H1 (cell line): ENCODE data around the gene KCTD17. TPM values are rescaled to one million over a fixed set of nuclear protein-coding genes. Genes with fewer than 3 reads are reported as not detected.

Experiments used
- CTCF ChIA-PET: fragments of 300-600 bp; sonication (Branson Sonifier 250); formaldehyde crosslinking; loops from one replicate; lab custom pipeline; 2021; ENCODE audit not compliant: partially characterized antibody; lab: Charles Lee
- POLR2A ChIA-PET: fragments of 300-600 bp; sonication (Branson Sonifier 250); formaldehyde crosslinking; loops from one replicate; lab custom pipeline; 2021; ENCODE audit warnings: inconsistent platforms; ENCODE audit not compliant: partially characterized antibody; lab: Charles Lee
- DNase-seq, 2 experiments: peaks; one replicate each; pipeline versions ENCODE4 v3.0.0 to v3.0.0-alpha.2; 2010 to 2022; ENCODE audit warnings: low spot score in 2 of 2, low read depth in 1 of 2, mixed read lengths in 1 of 2
- FAIRE-seq: peaks from 2 replicates; lab custom pipeline; 2011; peaks lifted over from hg19 to GRCh38; lab: Jason Lieb, UNC
- H2AFZ ChIP-seq: 2 replicates; pipeline ENCODE4 v1.8.1; 2012; ENCODE audit warnings: low read length, inconsistent platforms
- H2AK5ac ChIP-seq: 2 replicates; pipeline ENCODE4 v1.6.1; 2013; ENCODE audit warnings: low read depth, low read length
- H2BK120ac ChIP-seq: replicated peaks from 2 replicates; pipeline ENCODE3; 2013; ENCODE audit warnings: low read depth, low read length, inconsistent platforms
- H2BK12ac ChIP-seq: 2 replicates; pipeline ENCODE4 v1.6.1; 2013; ENCODE audit warnings: low read depth, low read length
- H2BK15ac ChIP-seq: 2 replicates; pipeline ENCODE4 v1.6.1; 2013; ENCODE audit warnings: low read length
- H2BK20ac ChIP-seq: 2 replicates; pipeline ENCODE4 v1.6.1; 2013; ENCODE audit warnings: low read length
- H2BK5ac ChIP-seq: 2 replicates; pipeline ENCODE4 v1.6.1; 2013; ENCODE audit warnings: low read depth, low read length
- H3K14ac ChIP-seq: 2 replicates; pipeline ENCODE4 v1.6.1; 2013; ENCODE audit warnings: inconsistent platforms; ENCODE audit not compliant: insufficient read length
- H3K18ac ChIP-seq: 2 replicates; pipeline ENCODE4 v1.6.1; 2013; ENCODE audit warnings: low read length; ENCODE audit errors: extremely low read depth
- H3K23ac ChIP-seq: 2 replicates; pipeline ENCODE4 v1.6.1; 2013; ENCODE audit warnings: inconsistent platforms; ENCODE audit not compliant: insufficient read length
- H3K23me2 ChIP-seq: 2 replicates; pipeline ENCODE4 v1.6.1; 2013; ENCODE audit warnings: low read depth, low read length
- H3K27ac ChIP-seq: 2 replicates; pipeline ENCODE4 v1.6.1; 2011; ENCODE audit warnings: low read depth, low read length, inconsistent platforms
- H3K27me3 ChIP-seq, 4 experiments: replicated peaks in 1 of 4; 1 replicate in 1 of 4; 2 replicates in 3 of 4; pipeline versions ENCODE4 v1.6.1 to v1.8.1; 2011 to 2013; ENCODE audit warnings: low read length in 3 of 4, mild to moderate bottlenecking in 3 of 4, inconsistent platforms in 2 of 4, mixed read lengths in 2 of 4, moderate library complexity in 1 of 4; ENCODE audit not compliant: control insufficient read depth in 3 of 4, insufficient read depth in 3 of 4; ENCODE audit errors: extremely low read depth in 1 of 4
- H3K36me3 ChIP-seq, 4 experiments: 2 replicates each; pipeline versions ENCODE4 v1.6.1 to v1.8.1; 2011 to 2013; ENCODE audit warnings: mild to moderate bottlenecking in 4 of 4, low read length in 3 of 4, moderate library complexity in 2 of 4, control low read depth in 1 of 4, inconsistent platforms in 1 of 4; ENCODE audit not compliant: insufficient read depth in 4 of 4, control insufficient read depth in 2 of 4
- H3K4ac ChIP-seq: replicated peaks from 2 replicates; pipeline ENCODE3; 2013; ENCODE audit warnings: low read length, low read depth, mixed read lengths, inconsistent platforms; ENCODE audit not compliant: insufficient read length
- H3K4me1 ChIP-seq, 4 experiments: replicated peaks in 1 of 4; 1 replicate in 1 of 4; 2 replicates in 3 of 4; pipeline versions ENCODE4 v1.6.1 to v1.8.1; 2011 to 2013; ENCODE audit warnings: low read length in 3 of 4, inconsistent platforms in 2 of 4, mixed read lengths in 1 of 4; ENCODE audit not compliant: insufficient read depth in 4 of 4, control insufficient read depth in 3 of 4
- H3K4me2 ChIP-seq, 2 experiments: 2 replicates each; pipeline versions ENCODE4 v1.6.1 to v1.8.1; 2011 to 2013; ENCODE audit warnings: low read depth in 2 of 2, low read length in 2 of 2, control low read depth in 1 of 2, inconsistent platforms in 1 of 2, mild to moderate bottlenecking in 1 of 2; ENCODE audit not compliant: insufficient read depth in 1 of 2
- H3K4me3 ChIP-seq, 4 experiments: fragments of 200-600, 300-600 bp in 1 of 4; sonication (generic), shearing (Covaris generic), sonication (Bioruptor Twin) in 1 of 4; 2 replicates each; pipeline versions ENCODE4 v1.5.1 to v1.8.1; 2011 to 2016; ENCODE audit warnings: low read length in 4 of 4, low read depth in 3 of 4, control low read depth in 2 of 4, inconsistent platforms in 2 of 4, mild to moderate bottlenecking in 2 of 4, mixed read lengths in 1 of 4, moderate library complexity in 1 of 4; ENCODE audit not compliant: insufficient read depth in 2 of 4; ENCODE audit errors: extremely low read depth in 1 of 4
- H3K56ac ChIP-seq: replicated peaks from 2 replicates; pipeline ENCODE3; 2013; ENCODE audit warnings: low read depth, mild to moderate bottlenecking, mixed read lengths, low read length, inconsistent platforms; ENCODE audit not compliant: insufficient read length
- H3K79me1 ChIP-seq: 2 replicates; pipeline ENCODE4 v1.6.1; 2013; ENCODE audit warnings: low read depth, low read length, control low read depth
- H3K79me2 ChIP-seq, 2 experiments: 2 replicates each; pipeline versions ENCODE4 v1.6.1 to v1.8.1; 2012 to 2013; ENCODE audit warnings: low read length in 2 of 2, mild to moderate bottlenecking in 2 of 2, inconsistent platforms in 1 of 2; ENCODE audit not compliant: insufficient read depth in 2 of 2, control insufficient read depth in 1 of 2
- H3K9ac ChIP-seq, 4 experiments: replicated peaks in 1 of 4; 1 replicate in 1 of 4; 2 replicates in 3 of 4; pipeline versions ENCODE4 v1.6.1 to v1.8.1; 2011 to 2013; ENCODE audit warnings: low read depth in 3 of 4, low read length in 3 of 4, control low read depth in 2 of 4, mild to moderate bottlenecking in 2 of 4, moderate library complexity in 2 of 4, inconsistent platforms in 1 of 4; ENCODE audit errors: extremely low read depth in 1 of 4
- H3K9me3 ChIP-seq, 2 experiments: 2 replicates each; pipeline versions ENCODE4 v1.6.1 to v1.8.1; 2012 to 2013; ENCODE audit warnings: mild to moderate bottlenecking in 2 of 2, moderate library complexity in 2 of 2, control low read depth in 1 of 2, inconsistent platforms in 1 of 2, low read depth in 1 of 2, low read length in 1 of 2, mixed read lengths in 1 of 2; ENCODE audit not compliant: insufficient read depth in 2 of 2
- H4K20me1 ChIP-seq, 2 experiments: replicated peaks in 1 of 2; 2 replicates each; pipeline versions ENCODE3 to v1.8.1; 2011 to 2013; ENCODE audit warnings: inconsistent platforms in 2 of 2, low read length in 2 of 2, mild to moderate bottlenecking in 1 of 2; ENCODE audit not compliant: insufficient read depth in 2 of 2, control insufficient read depth in 1 of 2
- H4K5ac ChIP-seq: 2 replicates; pipeline ENCODE4 v1.6.1; 2013; ENCODE audit warnings: low read length, low read depth, mixed read lengths, inconsistent platforms; ENCODE audit not compliant: insufficient read length
- H4K8ac ChIP-seq: 2 replicates; pipeline ENCODE4 v1.8.0; 2013; ENCODE audit warnings: mild to moderate bottlenecking, moderate library complexity, low read length, inconsistent platforms; ENCODE audit not compliant: insufficient read depth; ENCODE audit errors: extremely low read depth
- H4K91ac ChIP-seq: replicated peaks from 2 replicates; pipeline ENCODE3; 2013; ENCODE audit warnings: low read length, mixed read lengths, inconsistent platforms; ENCODE audit not compliant: insufficient read length
- BRCA1 ChIP-seq: IDR thresholded peaks from 2 replicates; pipeline ENCODE4 v1.6.1; 2012; ENCODE audit warnings: low read depth, low read length, improper control_type of control experiment
- CBX5 ChIP-seq: fragments of 300-800, 300-1000 bp; sonication (generic); IDR thresholded peaks from 2 replicates; pipeline ENCODE4 v1.7.1; 2016; ENCODE audit warnings: antibody characterized with exemption, low read length, low read depth
- CEBPB ChIP-seq: IDR thresholded peaks from 2 replicates; pipeline ENCODE4 v1.6.1; 2012; ENCODE audit warnings: low read depth, low read length
- EZH2 ChIP-seq: fragments of 200-600 bp; sonication (generic); IDR thresholded peaks from 2 replicates; pipeline ENCODE4 v1.7.1; 2012; ENCODE audit warnings: low read depth, mild to moderate bottlenecking, moderate library complexity, low read length, inconsistent platforms; ENCODE audit not compliant: severe bottlenecking
- GABPA ChIP-seq: IDR thresholded peaks from 2 replicates; pipeline ENCODE4 v1.6.1; 2011; ENCODE audit warnings: mild to moderate bottlenecking, low read length, moderate library complexity, borderline replicate concordance; ENCODE audit not compliant: insufficient read depth
- GTF2F1 ChIP-seq: IDR thresholded peaks from 2 replicates; pipeline ENCODE4 v1.6.1; 2012; ENCODE audit warnings: low read depth, low read length, improper control_type of control experiment, borderline replicate concordance
- HDAC6 ChIP-seq: IDR thresholded peaks from one replicate; pipeline ENCODE4 v1.7.1; 2012; ENCODE audit warnings: low read depth, mild to moderate bottlenecking, inconsistent platforms, low read length, moderate library complexity
- MAFK ChIP-seq: IDR thresholded peaks from 2 replicates; pipeline ENCODE4 v1.6.1; 2012; ENCODE audit warnings: low read depth, mild to moderate bottlenecking, improper control_type of control experiment, low read length
- POLR2AphosphoS5 ChIP-seq: IDR thresholded peaks from 2 replicates; pipeline ENCODE4 v1.6.1; 2011; ENCODE audit warnings: low read depth, low read length
- RAD21 ChIP-seq, 2 experiments: IDR thresholded peaks in 1 of 2; conservative IDR thresholded peaks in 1 of 2; 2 replicates each; pipeline ENCODE4 v1.6.1; 2011; ENCODE audit warnings: low read depth in 2 of 2, low read length in 2 of 2, improper control_type of control experiment in 1 of 2, inconsistent platforms in 1 of 2, mild to moderate bottlenecking in 1 of 2, moderate library complexity in 1 of 2
- RBBP5 ChIP-seq: IDR thresholded peaks from 2 replicates; pipeline ENCODE4 v1.7.1; 2012; ENCODE audit warnings: low read depth, mild to moderate bottlenecking, inconsistent platforms, low read length, moderate library complexity, borderline replicate concordance
- RFX5 ChIP-seq: IDR thresholded peaks from 2 replicates; pipeline ENCODE4 v1.6.1; 2011; ENCODE audit warnings: low read depth, low read length, improper control_type of control experiment, borderline replicate concordance
- SIRT6 ChIP-seq: IDR thresholded peaks from one replicate; pipeline ENCODE4 v1.7.1; 2012; ENCODE audit warnings: low read length, inconsistent platforms
- TAF7 ChIP-seq: optimal IDR thresholded peaks from 2 replicates; pipeline ENCODE3; 2011; ENCODE audit warnings: low read depth, mild to moderate bottlenecking, inconsistent platforms, low read length, moderate library complexity, borderline replicate concordance
- WGBS, 2 experiments: shearing (Covaris generic) in 1 of 2; methylation state at CpG; one replicate each; pipeline versions ENCODE4 v1.1.6 to v1.1.7; 2013 to 2015; ENCODE audit warnings: low lambda C conversion rate in 2 of 2, mixed read lengths in 2 of 2, inconsistent platforms in 1 of 2, low coverage in 1 of 2, missing lambda C conversion rate in 1 of 2; ENCODE audit not compliant: insufficient replicate concordance in 2 of 2, insufficient coverage in 1 of 2, insufficient read length in 1 of 2; ENCODE audit errors: extremely low coverage in 1 of 2, missing lambda C conversion rate in 1 of 2; 5-methylcytosine and 5-hydroxymethylcytosine counted together
- polyA plus RNA-seq, 7 experiments: library from polyadenylated mRNA; depleted of rRNA in 3 of 7; stranded (reverse) in 5 of 7; unstranded in 2 of 7; fragments of >200 nt in 5 of 7; fragments of 200-250 nt in 2 of 7; gene quantifications; 1 replicate in 5 of 7; 2 replicates in 1 of 7; 4 replicates in 1 of 7; pipeline versions ENCODE4 v1.2.1 to v1.2.3, GENCODE V29; 2011 to 2013; ENCODE audit warnings: missing spikeins in 2 of 7, mixed read lengths in 2 of 7
- total RNA-seq: library from RNA; stranded (reverse); fragmentation: NEBNext Ultra II Directional; extraction: Animal tissue kit (Norgen Biotek cat#: 25700); gene quantifications from 2 replicates; pipeline ENCODE4 v1.2.1, GENCODE V29; 2021

The KCTD17 gene
- total and polyA plus RNA-seq, 2 of the 8 experiments (the other 6 are each of a cell fraction or from before 2014, with no cell fraction given), result 39.4 to 44.0 TPM

DNA sequence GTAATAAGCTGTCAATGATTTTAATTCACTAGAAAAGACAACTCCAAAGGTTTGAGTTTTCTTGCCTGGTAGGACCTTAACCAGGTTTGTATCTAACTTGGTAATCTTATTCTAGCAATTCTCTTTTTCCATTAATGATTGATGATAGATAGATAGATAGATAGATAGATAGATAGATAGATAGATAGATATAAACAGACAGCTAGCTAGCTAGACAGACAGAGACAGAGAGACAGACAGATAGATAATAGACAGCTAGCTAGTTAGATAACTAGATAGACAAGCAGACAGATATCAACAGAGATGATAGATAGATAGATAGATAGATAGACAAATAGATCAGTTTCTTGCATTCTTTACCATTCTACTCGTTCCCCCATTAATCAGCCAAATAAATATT is 42.7 kb downstream of the KCTD17 start:
- Histone ChIP-seq H3K79me2 (no peaks in the 10 kb centered on the region), H3K36me3 (no peaks in the 10 kb centered on the region), H3K23me2 (no peaks in the 10 kb centered on the region), H2BK120ac (no peak overlapping the region), H3K79me1 (no peaks in the 10 kb centered on the region), H4K8ac (no peak overlapping the region), H4K91ac (no peak overlapping the region), H2AFZ (no peak overlapping the region), H3K9ac (no peak overlapping the region), H3K4ac (no peak overlapping the region), H2BK15ac (no peak overlapping the region), H2AK5ac (no peak overlapping the region), H4K20me1 (no peaks in the 10 kb centered on the region), H3K14ac (no peak overlapping the region), H3K4me1 (no peaks in the 10 kb centered on the region; a peak in 2 of 7 replicates), H2BK5ac (no peak overlapping the region), H3K27ac (no peak overlapping the region), H3K9me3 (no peaks in the 10 kb centered on the region), H3K56ac (no peak overlapping the region), H3K4me3 (no peak overlapping the region), H3K4me2 (no peak overlapping the region), H3K27me3 (peaks cover 0 to 7% (median 1%) of the 10 kb centered on the region in 4 experiments; a peak in 1 of 7 replicates), H4K5ac (no peak overlapping the region), H3K23ac (no peak overlapping the region), H2BK20ac (no peak overlapping the region), H2BK12ac (no peak overlapping the region), H3K18ac (no peak overlapping the region)
- FAIRE-seq, result no peak
- DNase-seq, result no peak
- POLR2A ChIA-PET, result no interaction called here
- CTCF ChIA-PET, result interaction anchor here (0.8 to 1.0 kb wide), 3 partner anchors 17 to 32 kb away, joined by 3 to 5 read pairs (median 3); no protein-coding TSS in a partner anchor
- WGBS, 2 experiments, result 94% methylated on average over 1 of the region's 1 CpG; no CpG with 5 or more reads in 1 of the 2 experiments
- no peak for TF ChIP-seq MAFK
- no peak for TF ChIP-seq RBBP5
- no peak for TF ChIP-seq EZH2
- no peak for TF ChIP-seq GABPA
- TF ChIP-seq RAD21 (IDR thresholded peaks at IDR 0.05 in 1 of 2, conservative IDR thresholded peaks at IDR 0.05 in 1 of 2; ENCODE audit: low read depth in 2 of 2, low read length in 2 of 2), result no peak
- TF ChIP-seq CEBPB, result no peak
- no peak for TF ChIP-seq RFX5
- no peak for TF ChIP-seq HDAC6
- no peak for TF ChIP-seq GTF2F1
- no peak for TF ChIP-seq SIRT6
- no peak for TF ChIP-seq POLR2AphosphoS5
- no peak for TF ChIP-seq BRCA1
- TF ChIP-seq TAF7, result no peak
- TF ChIP-seq CBX5, result no peak
